ENCODE results near the gene GLOD5.

The GLOD5 gene

DNA sequence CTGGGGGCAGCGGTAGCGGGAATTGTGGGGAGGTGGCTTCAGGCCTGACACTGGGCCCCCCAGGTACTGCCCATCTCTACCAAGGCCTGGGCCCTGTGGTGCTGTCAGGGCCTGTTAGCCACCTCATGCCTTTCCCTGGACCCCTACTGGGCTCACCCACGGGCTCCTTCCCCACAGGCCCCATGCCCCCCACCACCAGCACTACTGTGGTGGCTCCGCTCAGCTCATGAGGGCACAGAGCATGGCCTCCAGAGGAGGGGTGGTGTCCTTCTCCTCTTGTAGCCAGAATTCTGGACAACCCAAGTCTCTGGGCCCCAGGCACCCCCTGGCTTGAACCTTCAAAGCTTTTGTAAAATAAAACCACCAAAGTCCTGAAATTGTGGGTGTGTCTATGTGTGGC lies 32.4 kb downstream of the GLOD5 start:
- no peak for TF ChIP-seq ZFX (IDR thresholded peaks at IDR 0.05)
- TF ChIP-seq, protein P1, sequence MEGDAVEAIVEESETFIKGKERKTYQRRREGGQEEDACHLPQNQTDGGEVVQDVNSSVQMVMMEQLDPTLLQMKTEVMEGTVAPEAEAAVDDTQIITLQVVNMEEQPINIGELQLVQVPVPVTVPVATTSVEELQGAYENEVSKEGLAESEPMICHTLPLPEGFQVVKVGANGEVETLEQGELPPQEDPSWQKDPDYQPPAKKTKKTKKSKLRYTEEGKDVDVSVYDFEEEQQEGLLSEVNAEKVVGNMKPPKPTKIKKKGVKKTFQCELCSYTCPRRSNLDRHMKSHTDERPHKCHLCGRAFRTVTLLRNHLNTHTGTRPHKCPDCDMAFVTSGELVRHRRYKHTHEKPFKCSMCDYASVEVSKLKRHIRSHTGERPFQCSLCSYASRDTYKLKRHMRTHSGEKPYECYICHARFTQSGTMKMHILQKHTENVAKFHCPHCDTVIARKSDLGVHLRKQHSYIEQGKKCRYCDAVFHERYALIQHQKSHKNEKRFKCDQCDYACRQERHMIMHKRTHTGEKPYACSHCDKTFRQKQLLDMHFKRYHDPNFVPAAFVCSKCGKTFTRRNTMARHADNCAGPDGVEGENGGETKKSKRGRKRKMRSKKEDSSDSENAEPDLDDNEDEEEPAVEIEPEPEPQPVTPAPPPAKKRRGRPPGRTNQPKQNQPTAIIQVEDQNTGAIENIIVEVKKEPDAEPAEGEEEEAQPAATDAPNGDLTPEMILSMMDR (conservative IDR thresholded peaks at IDR 0.05): no peak
- no peak overlapping the region for H3K27ac ChIP-seq

DNA sequence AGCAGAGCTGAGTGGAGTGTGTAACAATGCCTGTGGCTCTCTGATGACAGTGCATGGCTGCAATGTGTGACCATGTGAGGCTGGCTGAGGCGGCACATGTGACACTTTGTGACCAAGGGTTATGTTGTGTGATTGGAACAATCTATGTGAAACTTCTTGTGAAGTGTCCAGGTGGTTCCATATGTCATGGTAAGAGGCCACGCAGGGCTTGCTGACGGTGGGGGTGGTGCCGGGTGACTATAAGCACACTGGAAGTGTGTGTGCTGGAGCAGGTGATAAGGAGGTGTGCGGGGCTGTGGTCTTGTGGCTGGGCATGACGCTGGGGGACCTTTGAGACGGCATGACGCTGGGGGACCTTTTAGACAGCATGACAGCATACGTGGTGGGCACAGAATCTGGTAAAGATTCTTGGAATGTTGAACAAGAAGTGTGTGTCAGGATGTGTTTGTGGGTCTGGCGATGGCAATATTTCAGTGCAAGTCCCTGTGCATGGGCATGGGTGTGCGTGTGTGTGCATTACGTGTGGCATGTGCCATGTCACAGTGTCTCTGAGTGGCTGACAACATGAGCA lies 32.9 kb downstream of the GLOD5 start:
- no peak overlapping the region for H3K27ac ChIP-seq
- no peak for TF ChIP-seq ZFX (IDR thresholded peaks at IDR 0.05)
- TF ChIP-seq, protein P1 (conservative IDR thresholded peaks at IDR 0.05): no peak

DNA sequence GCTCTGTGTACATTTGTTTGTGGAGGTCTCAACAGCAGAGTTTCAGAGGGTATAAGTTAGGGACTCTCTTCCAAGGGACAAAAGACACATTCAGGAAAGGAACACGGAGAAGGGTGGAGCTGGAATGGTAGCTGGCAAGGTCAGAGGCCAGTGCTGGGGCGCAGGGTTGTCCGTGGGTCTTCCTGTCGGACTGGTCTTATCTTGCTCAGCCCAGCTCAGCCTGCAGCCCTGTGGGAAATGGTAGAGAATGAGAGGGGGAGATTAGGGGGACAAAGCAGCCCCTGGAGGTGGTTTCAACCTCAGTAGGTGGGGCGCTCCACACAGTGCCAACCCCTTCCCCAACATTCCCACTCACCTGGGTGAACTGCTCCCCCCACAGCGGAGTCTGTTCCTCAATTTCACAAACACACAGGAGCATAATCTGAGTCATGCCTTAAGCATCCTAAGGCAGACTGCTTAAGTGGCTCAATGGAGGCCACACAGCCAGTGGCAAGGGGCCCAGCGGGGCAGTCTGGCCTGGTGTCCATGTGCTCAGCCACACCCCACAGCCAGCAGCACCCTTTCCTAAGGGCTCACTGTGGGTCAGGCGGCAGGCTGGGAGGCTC lies 33.5 kb downstream of the GLOD5 start:
- no peak overlapping the region for H3K27ac ChIP-seq
- no peak for TF ChIP-seq ZFX (IDR thresholded peaks at IDR 0.05)
- TF ChIP-seq, protein P1 (conservative IDR thresholded peaks at IDR 0.05): no peak

DNA sequence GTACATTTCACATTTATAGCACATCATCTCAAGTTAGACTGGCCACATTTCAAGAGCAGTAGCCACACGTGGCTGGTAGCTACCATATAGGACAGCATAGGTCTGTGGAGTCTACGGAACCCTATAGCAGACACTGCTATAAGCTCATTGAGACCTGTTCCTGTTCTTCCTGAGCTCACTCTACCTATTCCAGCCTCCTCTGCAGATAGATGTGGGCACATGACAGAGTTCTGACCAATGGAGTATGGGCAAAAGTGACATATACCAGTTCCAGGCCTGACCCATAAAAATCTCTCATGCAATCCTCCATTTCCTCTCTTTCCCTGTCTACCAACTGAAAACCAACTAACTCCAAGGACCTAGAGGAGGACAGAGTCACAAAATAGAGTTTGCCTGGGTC lies 36.8 kb downstream of the GLOD5 start:
- no peak for TF ChIP-seq ZFX (IDR thresholded peaks at IDR 0.05)
- TF ChIP-seq, protein P1 (conservative IDR thresholded peaks at IDR 0.05): no peak
- H3K27ac ChIP-seq: no peak overlapping the region

DNA sequence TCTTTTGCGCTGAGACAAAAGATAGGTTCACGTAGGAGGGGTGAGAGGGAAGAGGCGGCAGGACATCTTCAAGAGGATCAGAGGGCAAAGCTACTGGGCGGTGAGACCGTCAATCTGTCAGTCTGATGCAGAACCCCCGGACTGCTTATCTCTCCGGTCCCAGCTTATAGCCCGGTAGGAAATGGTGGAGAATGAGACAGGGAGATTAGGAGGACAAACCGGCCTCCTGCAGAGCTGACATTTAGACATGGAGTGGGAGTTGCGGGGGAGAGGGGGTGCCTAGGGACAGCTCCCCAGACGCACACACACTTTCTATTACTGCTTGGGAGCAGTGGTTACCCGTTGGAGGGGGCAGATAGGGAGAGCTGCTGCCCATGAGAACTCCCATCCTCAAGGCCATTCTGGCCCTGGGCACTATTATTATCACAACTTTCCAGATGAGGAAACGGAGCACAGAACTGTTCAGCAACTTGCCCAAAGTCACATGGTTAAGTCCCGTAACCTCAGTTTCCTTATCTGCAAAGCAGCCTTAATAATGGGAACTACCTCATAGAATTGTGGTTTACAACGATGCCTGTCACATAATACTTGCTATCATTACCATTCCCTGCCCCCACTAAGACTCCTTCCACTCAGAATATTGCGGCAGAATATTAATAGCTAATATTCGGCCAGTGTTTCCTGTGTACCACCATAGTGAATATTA lies 39.2 kb downstream of the GLOD5 start:
- peak overlapping the region; percentile 88 for H3K27ac ChIP-seq
- no peak for TF ChIP-seq ZFX (IDR thresholded peaks at IDR 0.05)
- TF ChIP-seq, protein P1 (conservative IDR thresholded peaks at IDR 0.05): no peak

DNA sequence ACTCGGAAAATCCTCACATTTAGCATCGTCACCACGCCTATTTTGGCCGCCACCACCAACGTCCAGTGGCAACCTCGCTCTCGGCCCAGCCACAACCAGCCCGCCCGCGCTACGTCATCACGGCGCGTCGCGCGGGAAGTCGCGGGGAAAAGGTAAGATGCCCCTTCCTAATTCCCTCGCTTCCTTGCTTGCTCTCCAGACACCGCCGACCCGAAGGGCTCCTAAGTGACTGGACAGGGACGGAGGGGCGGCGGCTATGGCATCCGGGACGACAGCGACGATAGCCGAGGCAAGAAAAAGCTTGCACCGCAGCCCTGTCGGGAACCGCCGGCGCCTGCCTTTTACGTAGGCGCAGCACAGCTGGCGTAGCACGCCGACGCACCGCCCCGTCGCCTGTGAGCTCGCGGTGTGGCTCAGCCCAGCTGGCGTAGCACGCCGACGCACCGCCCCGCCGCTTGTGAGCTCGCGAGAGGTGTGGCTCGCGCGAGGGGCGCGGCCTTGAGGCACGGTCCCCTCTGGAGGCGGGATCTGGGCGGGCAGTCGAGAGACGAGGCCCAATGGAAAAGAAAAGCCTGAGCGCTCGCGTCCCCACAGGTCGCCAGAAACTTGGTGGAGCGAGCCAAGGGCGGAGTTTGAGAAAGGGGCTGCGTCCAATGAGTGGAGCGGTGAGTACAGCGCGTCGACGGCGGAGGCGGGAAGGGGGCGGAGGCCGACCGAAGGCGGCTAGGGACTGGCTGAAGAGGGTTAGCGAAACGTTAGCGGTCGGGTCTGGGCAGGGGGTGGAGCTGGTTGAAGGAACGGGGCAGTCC lies 39.9 kb downstream of the GLOD5 start, which contains the start of gene HDAC6:
Gene HDAC6, plus strand, starts transcription at position 788 of the 809 bp plus-strand sequence. CDS start 626 bp downstream, outside the sequence.
- TF ChIP-seq, protein P1 (conservative IDR thresholded peaks at IDR 0.05): no peak
- no peak for TF ChIP-seq ZFX (IDR thresholded peaks at IDR 0.05)

More for the DNA sequence above, 39.9 kb downstream of the GLOD5 start, which contains the start of gene HDAC6:
- peak within 1 kb of the TSS; percentile 88 for H3K27ac ChIP-seq

Measured in C4-2B (cell line).